ENCODE measurements around the gene ARL5A.

DNA sequence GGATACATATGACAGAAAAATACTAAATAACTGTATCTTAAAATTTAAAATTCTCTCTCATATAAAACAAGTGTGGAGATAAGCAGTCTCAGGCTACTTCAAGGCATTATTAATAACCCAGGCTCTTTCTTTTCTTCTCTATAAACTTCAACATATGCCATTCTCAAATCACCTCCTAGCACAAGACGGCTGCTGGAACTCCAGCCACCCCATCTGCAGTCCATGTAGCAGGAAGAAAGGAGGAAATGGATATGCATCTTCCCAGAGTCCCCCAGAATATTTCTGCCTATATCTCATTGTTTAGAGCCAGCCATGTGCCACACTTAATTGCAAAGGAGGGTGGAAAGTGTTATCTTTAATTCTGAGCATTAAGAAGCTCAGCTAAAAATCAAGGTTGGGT, 58.6 kb downstream of the ARL5A start:
- no peak for TF ChIP-seq ZNF274 (IDR thresholded peaks at IDR 0.05; ENCODE audit: low read depth, low read length)
- no peak for TF ChIP-seq YY1 (IDR thresholded peaks at IDR 0.05; ENCODE audit: insufficient read depth, insufficient read length)
